ENCODE results near the gene AMBN.

DNA sequence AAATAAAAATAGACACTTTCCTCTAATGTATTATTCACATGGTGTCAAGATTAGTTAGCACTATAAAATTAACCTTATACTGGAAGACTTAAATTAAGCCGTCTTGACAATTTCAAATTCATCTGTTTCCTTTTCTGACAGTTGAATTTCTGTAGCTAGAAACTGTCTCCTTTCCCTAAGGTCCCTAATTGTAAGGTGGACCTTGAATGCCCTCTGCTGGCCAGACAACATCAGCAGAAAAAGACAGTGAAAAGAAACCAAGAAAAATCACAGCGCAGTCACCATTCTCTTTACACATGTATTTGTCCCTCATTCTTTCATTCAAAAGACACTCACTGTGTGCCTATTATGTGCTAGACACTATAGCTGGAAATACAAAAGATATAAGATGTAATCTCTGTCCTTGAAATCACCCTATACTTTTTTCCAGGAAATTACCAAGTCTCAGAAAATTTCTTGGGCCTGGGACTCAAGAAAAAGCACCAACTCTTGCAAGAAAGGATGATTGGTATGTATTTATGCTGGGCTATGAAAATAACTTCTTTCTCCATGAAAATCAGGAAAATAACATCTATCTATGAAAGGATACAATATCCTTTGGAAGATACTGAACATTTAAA, 32.7 kb upstream of the AMBN start:
- TF ChIP-seq, protein P1, sequence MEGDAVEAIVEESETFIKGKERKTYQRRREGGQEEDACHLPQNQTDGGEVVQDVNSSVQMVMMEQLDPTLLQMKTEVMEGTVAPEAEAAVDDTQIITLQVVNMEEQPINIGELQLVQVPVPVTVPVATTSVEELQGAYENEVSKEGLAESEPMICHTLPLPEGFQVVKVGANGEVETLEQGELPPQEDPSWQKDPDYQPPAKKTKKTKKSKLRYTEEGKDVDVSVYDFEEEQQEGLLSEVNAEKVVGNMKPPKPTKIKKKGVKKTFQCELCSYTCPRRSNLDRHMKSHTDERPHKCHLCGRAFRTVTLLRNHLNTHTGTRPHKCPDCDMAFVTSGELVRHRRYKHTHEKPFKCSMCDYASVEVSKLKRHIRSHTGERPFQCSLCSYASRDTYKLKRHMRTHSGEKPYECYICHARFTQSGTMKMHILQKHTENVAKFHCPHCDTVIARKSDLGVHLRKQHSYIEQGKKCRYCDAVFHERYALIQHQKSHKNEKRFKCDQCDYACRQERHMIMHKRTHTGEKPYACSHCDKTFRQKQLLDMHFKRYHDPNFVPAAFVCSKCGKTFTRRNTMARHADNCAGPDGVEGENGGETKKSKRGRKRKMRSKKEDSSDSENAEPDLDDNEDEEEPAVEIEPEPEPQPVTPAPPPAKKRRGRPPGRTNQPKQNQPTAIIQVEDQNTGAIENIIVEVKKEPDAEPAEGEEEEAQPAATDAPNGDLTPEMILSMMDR (IDR thresholded peaks at IDR 0.05) = peak; percentile 59 to 68 (median 64)
- no peak for TF ChIP-seq POLR2A (IDR thresholded peaks at IDR 0.05)

Data from adrenal gland (tissue), 5 donors.